ENCODE data around the gene BLNK.

The BLNK gene

GRCh38 chr10:96279191-96279641 is 7.8 kb upstream of the BLNK start:
- DNase-seq (ENCODE audit: insufficient read length, low spot score): no peak
- TF ChIP-seq PAX5 (IDR thresholded peaks at IDR 0.05; ENCODE audit: insufficient read depth, low read length, severe bottlenecking) (no peak), POLR2AphosphoS5 (IDR thresholded peaks at IDR 0.05; ENCODE audit: low read depth, low read length) (no peak)
- peak; percentile 38 for FAIRE-seq

- TF ChIP-seq SPI1 (IDR thresholded peaks at IDR 0.05; ENCODE audit: low read depth, low read length) (no peak), TAF1 (IDR thresholded peaks at IDR 0.05; ENCODE audit: low read depth, low read length) (no peak), POLR2AphosphoS5 (IDR thresholded peaks at IDR 0.05; ENCODE audit: low read depth, low read length) (no peak), POU2F2 (IDR thresholded peaks at IDR 0.05; ENCODE audit: low read depth, low read length) (no peak)
- FAIRE-seq (no peak), DNase-seq (ENCODE audit: insufficient read length, low spot score) (no peak)
These were observed 5.5 kb upstream of the BLNK start for GRCh38 chr10:96276831-96277230.

- TF ChIP-seq PAX5 (IDR thresholded peaks at IDR 0.05; ENCODE audit: insufficient read depth, low read length, severe bottlenecking): no peak
- TF ChIP-seq SPI1 (IDR thresholded peaks at IDR 0.05; ENCODE audit: low read depth, low read length): no peak
- TF ChIP-seq TAF1 (IDR thresholded peaks at IDR 0.05; ENCODE audit: low read depth, low read length): no peak
- TF ChIP-seq POLR2AphosphoS5 (IDR thresholded peaks at IDR 0.05; ENCODE audit: low read depth, low read length): no peak
- TF ChIP-seq POU2F2 (IDR thresholded peaks at IDR 0.05; ENCODE audit: low read depth, low read length): no peak
- no peak for TF ChIP-seq POLR2A (IDR thresholded peaks at IDR 0.05; ENCODE audit: low read depth, low read length)
- FAIRE-seq: peak; percentile 13
- no peak for DNase-seq (ENCODE audit: insufficient read length, low spot score)
These were observed 5.1 kb upstream of the BLNK start for GRCh38 chr10:96276426-96276825.

GRCh38 chr10:96275685-96276418 is 4.5 kb upstream of the BLNK start:
- DNase-seq (ENCODE audit: insufficient read length, low spot score): no peak
- FAIRE-seq: no peak
- no peak for TF ChIP-seq PAX5 (IDR thresholded peaks at IDR 0.05; ENCODE audit: insufficient read depth, low read length, severe bottlenecking)
- TF ChIP-seq POLR2A (IDR thresholded peaks at IDR 0.05; ENCODE audit: low read depth, low read length): no peak
- TF ChIP-seq TAF1 (IDR thresholded peaks at IDR 0.05; ENCODE audit: low read depth, low read length): no peak
- TF ChIP-seq POU2F2 (IDR thresholded peaks at IDR 0.05; ENCODE audit: low read depth, low read length): no peak
- TF ChIP-seq POLR2AphosphoS5 (IDR thresholded peaks at IDR 0.05; ENCODE audit: low read depth, low read length): no peak
- no peak for TF ChIP-seq SPI1 (IDR thresholded peaks at IDR 0.05; ENCODE audit: low read depth, low read length)

GRCh38 chr10:96272316-96273280 is 1.2 kb upstream of the BLNK start:
- FAIRE-seq: peak; percentile 95
- no peak for TF ChIP-seq POLR2AphosphoS5 (IDR thresholded peaks at IDR 0.05; ENCODE audit: low read depth, low read length)
- 0 out of 2 replicates have a peak, but pooled peaks have one; percentile 36 for TF ChIP-seq POU2F2 (IDR thresholded peaks at IDR 0.05; ENCODE audit: low read depth, low read length)
- DNase-seq (ENCODE audit: insufficient read length, low spot score): no peak

- TF ChIP-seq SPI1 (IDR thresholded peaks at IDR 0.05; ENCODE audit: low read depth, low read length): no peak
- no peak for TF ChIP-seq PAX5 (IDR thresholded peaks at IDR 0.05; ENCODE audit: insufficient read depth, low read length, severe bottlenecking)
- TF ChIP-seq POLR2A (IDR thresholded peaks at IDR 0.05; ENCODE audit: low read depth, low read length): no peak
- no peak for TF ChIP-seq POLR2AphosphoS5 (IDR thresholded peaks at IDR 0.05; ENCODE audit: low read depth, low read length)
- TF ChIP-seq TAF1 (IDR thresholded peaks at IDR 0.05; ENCODE audit: low read depth, low read length): no peak
- DNase-seq (ENCODE audit: insufficient read length, low spot score) (no peak), FAIRE-seq (no peak)
These were observed 798 bp downstream of the BLNK start for GRCh38 chr10:96270571-96270970.

- TF ChIP-seq TAF1 (IDR thresholded peaks at IDR 0.05; ENCODE audit: low read depth, low read length) (no peak), POLR2A (IDR thresholded peaks at IDR 0.05; ENCODE audit: low read depth, low read length) (no peak), POLR2AphosphoS5 (IDR thresholded peaks at IDR 0.05; ENCODE audit: low read depth, low read length) (no peak), PAX5 (IDR thresholded peaks at IDR 0.05; ENCODE audit: insufficient read depth, low read length, severe bottlenecking) (no peak), POU2F2 (IDR thresholded peaks at IDR 0.05; ENCODE audit: low read depth, low read length) (no peak), SPI1 (IDR thresholded peaks at IDR 0.05; ENCODE audit: low read depth, low read length) (no peak)
- DNase-seq (ENCODE audit: insufficient read length, low spot score) (no peak), FAIRE-seq (peak; percentile 92)
These were observed 1.7 kb downstream of the BLNK start for GRCh38 chr10:96269438-96270300.

- TF ChIP-seq PAX5 (IDR thresholded peaks at IDR 0.05; ENCODE audit: insufficient read depth, low read length, severe bottlenecking) (no peak), POU2F2 (IDR thresholded peaks at IDR 0.05; ENCODE audit: low read depth, low read length) (no peak), POLR2AphosphoS5 (IDR thresholded peaks at IDR 0.05; ENCODE audit: low read depth, low read length) (no peak), POLR2A (IDR thresholded peaks at IDR 0.05; ENCODE audit: low read depth, low read length) (no peak), SPI1 (IDR thresholded peaks at IDR 0.05; ENCODE audit: low read depth, low read length) (no peak), TAF1 (IDR thresholded peaks at IDR 0.05; ENCODE audit: low read depth, low read length) (no peak)
- DNase-seq (ENCODE audit: insufficient read length, low spot score): no peak
These were observed 2.9 kb downstream of the BLNK start for GRCh38 chr10:96268341-96268909.

More at GRCh38 chr10:96268341-96268909, 2.9 kb downstream of the BLNK start:
- FAIRE-seq: peak; percentile 78

Measured in GM12891 (cell line).